Stimulated activated CD8-positive, alpha-beta memory T cell treated with anti-CD3 and anti-CD28 coated beads, Interleukin-2, amount 100 ng/mL, for 1 hour (primary cell): ENCODE results near the gene RNU4-1.
"Not testable (repeated sequence)": the region's sequence is repeated elsewhere in the genome, so short reads cannot be mapped to it uniquely, and the experiment has no call there.

Experiments
- DNase-seq, 2 donors: peaks; one replicate each; pipeline ENCODE4 v3.0.0-alpha.2; 2020; ENCODE audit warnings: low read depth in 2 of 2

Gene RNU4-1

GRCh38 chr12:120292661-120293531 is at the start of gene RNU4-1:
TSS of gene RNU4-1 (minus strand) at chr12:120293237.
- peak in 1 of 2 donors; percentile 57 for DNase-seq

GRCh38 chr12:120342175-120343038 is 49.4 kb upstream of the RNU4-1 start:
- DNase-seq, result no peak

- DNase-seq, result no peak
These were observed 46.2 kb upstream of the RNU4-1 start for GRCh38 chr12:120339256-120339655.

DNA sequence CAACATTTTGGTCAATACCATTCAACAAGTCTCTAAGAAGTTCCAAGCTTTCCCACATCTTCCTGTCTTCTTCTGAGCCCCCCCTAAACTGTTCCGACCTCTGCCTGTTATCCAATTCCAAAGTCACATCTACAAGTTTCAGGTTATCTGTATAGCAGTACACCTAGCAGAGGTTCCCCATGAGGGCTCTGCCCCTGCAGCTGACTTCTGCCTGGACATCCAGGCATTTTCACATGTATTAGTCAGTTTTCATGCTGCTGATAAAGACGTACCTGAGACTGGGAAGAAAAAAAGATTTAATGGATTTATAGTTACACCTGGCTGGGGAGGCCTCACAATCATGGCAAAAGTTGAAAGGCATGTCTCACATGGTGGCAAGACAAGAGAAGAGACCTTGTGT is 44.7 kb upstream of the RNU4-1 start:
- no peak for DNase-seq

GRCh38 chr12:120336392-120336791 is 43.4 kb upstream of the RNU4-1 start:
- DNase-seq, result not testable (repeated sequence)

- DNase-seq, result not testable (repeated sequence)
These were observed 42.4 kb upstream of the RNU4-1 start for GRCh38 chr12:120335447-120335846.

- no peak for DNase-seq
These were observed 39.5 kb upstream of the RNU4-1 start for GRCh38 chr12:120332523-120332922.

DNA sequence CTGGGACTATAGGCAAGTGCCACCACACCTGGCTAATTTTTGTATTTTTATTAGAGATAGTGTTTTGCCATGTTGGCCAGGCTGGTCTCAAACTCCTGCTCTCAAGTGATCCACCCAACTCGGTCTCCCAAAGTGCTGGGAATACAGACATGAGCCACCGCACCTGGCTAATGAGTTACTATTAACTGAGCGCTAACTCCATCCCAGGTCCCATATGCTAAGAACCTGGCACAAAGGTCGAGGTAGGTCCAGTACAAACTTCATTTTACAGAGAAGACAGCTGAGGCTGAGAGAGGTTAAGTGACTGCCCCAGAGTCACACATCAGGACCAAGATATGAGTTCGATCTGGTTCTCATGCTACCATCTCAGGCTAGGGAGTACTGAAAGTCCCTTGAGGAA is 39.0 kb upstream of the RNU4-1 start:
- DNase-seq, result no peak

GRCh38 chr12:120331390-120331789 is 38.4 kb upstream of the RNU4-1 start:
- no peak for DNase-seq

GRCh38 chr12:120328228-120328627 is 35.2 kb upstream of the RNU4-1 start:
- DNase-seq, result no peak

GRCh38 chr12:120327593-120327992 is 34.6 kb upstream of the RNU4-1 start, which contains the start of gene PLA2G1B:
TSS of gene PLA2G1B (minus strand) at chr12:120327779. CDS start at chr12:120327753, 26 bp downstream.
- no peak for DNase-seq

DNA sequence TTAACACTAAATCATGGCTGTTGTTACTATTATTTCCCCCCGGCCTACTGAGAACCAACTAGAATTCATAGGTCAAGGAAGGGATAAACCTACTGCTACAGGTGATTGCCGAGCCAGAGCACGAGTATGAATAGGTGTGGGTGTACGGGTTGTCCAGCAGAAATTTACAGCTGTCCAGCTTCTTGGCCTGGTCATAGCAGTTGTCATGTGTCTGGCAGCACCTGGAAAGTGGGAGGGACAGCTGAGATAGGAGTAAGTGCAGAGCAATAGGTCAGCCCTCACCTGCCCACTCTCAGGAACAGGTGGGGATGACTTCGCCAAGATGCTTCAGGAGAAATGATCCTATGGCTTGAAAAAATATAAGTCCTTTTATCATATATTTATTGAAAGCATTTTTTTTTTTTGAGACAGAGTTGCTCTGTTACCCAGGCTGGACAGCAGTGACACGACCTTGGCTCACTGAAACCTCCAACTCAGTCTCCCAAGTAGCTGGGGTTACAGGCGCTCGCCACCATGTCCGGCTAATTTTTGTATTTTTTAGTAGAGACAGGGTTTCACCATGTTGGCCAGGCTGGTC is 31.9 kb upstream of the RNU4-1 start:
- no peak for DNase-seq

DNA sequence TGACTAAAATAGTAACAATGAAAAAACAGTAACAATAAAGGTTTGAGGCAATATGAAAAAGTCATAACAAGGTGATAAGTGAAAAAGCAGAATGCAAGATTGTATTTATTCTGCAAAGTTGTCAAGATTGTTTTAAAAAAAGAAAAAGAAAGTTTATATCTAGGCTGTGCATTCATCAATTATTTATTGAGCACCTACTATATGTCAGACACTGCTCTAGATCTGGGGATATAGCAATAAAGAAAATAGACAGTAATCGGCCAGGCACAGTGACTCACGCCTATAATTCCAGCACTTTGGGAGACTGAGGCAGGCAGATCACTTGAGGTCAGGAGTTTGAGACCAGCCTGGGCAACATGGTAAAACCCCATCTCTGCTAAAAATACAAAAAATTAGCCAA is 30.7 kb upstream of the RNU4-1 start:
- no peak for DNase-seq

- no peak for DNase-seq
These were observed 28.6 kb upstream of the RNU4-1 start for GRCh38 chr12:120321382-120322202.

GRCh38 chr12:120317224-120318105 is 24.4 kb upstream of the RNU4-1 start:
- DNase-seq, result peak; percentile 100

GRCh38 chr12:120316798-120317223 is 23.8 kb upstream of the RNU4-1 start:
- DNase-seq, result no peak

GRCh38 chr12:120314220-120314619 is 21.2 kb upstream of the RNU4-1 start:
- DNase-seq, result no peak

DNA sequence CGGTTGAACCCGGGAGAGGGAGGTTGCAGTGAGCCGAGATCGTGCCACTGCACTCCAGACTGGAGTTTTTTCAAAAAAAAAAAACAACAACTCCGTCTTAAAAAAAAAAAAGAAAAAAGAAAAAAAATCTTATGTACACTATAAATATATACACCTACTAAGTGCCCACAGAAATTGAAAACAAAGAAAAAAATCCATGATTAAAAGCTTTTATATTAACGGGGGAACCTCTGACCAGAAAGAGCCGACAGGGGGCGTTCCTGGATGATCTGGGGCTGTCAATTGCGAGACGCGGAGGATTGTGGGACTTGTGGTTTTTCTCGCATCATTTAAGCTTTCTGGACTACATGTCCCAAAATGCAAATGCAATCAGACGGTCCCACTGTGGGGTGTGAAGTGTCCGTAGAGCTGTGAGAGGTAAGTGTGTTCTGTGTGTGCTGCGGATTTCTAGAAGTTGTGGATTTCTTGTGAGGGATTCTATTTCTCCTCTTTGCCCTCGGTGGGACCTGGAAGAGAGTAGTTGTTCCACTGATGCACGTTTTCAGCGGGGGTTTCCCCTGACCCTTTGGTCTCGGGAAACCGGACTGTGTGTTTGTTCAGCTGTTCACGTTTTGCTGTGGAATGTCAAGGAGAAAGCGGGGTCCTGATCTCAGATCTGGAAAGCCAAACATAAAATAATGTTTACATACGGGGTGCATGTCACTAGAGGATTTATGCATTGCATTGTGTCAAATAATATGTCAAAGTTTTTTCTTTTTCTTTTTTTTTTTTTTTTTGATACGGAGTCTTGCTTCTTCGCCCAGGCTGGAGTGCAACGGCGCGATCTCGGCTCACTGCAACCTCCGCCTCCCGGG is 9.2 kb upstream of the RNU4-1 start, which contains the start of gene SIRT4:
TSS of gene SIRT4 (plus strand) at position 360 of the 854 bp plus-strand sequence. CDS start 1,241 bp downstream, outside the sequence.
- DNase-seq, result peak; percentile 68 to 82

DNA sequence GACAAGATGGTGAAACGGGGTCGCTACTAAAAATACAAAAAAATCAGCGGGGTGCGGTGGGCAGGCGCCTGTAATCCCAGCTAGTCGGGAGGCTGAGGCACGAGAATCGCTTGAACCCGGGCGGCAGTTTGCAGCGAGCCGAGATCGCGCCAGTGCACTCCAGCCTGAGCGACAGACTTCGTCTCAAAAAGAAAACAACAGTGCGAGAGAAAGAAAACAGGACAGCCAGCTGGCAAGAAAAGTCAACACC is 701 bp downstream of the RNU4-1 start:
- DNase-seq, result no peak
